ENCODE measurements around the gene NETO2. TPM values are rescaled to one million over a fixed set of nuclear protein-coding genes. Genes with fewer than 3 reads are reported as not detected.

NETO2 gene
- total and polyA plus RNA-seq, 9 of the 15 experiments (the other 6 are each of a cell fraction or from before 2014, with no cell fraction given) = 4.1 to 37.0 (median 22.2) TPM

DNA sequence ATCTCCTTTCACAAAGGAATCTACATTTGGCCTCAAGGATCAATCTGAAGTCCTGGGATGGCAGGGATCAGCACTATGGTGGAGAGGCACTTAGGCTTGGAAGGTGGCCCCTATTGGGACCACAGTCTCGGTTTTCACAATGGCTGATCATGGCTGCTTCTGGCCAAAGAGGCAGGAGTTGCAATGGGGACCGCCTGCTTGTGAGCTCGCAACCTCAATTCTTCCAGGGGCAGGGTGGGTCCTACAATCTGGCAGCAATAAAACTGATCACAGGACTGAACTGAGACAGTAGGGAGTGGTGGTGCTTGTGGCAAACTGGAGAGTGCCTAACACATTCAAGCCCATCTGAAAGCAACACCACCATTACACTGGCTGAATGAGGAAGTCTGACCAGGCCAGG lies 83.1 kb downstream of the NETO2 start:
- WGBS (ENCODE audit: insufficient coverage, low coverage, missing lambda C conversion rate) = 4% methylated on average over 3 of the region's 3 CpGs
- H3K9me1 ChIP-seq (ENCODE audit: control insufficient read depth, insufficient read depth, low read length) = no peaks in the 10 kb centered on the region
- BruUV-seq (replicated peaks) = no TSS peak
- H3K79me2 ChIP-seq (ENCODE audit: control insufficient read depth, insufficient read depth, low read length) = no peaks in the 10 kb centered on the region
- no peak overlapping the region for H3K4me3 ChIP-seq
- POLR2A ChIA-PET = interaction anchor here (0.5 to 1.2 kb wide), 4 partner anchors 13 to 81 kb away, joined by 3 to 4 read pairs (median 3); no protein-coding TSS in a partner anchor
- H3K4me1 ChIP-seq (replicated peaks in 1 of 2; ENCODE audit: control insufficient read depth in 2 of 2, insufficient read depth in 2 of 2, low read length in 2 of 2) = peaks cover 0 to 1% of the 10 kb centered on the region in 2 experiments; a peak in 1 of 5 replicates
- H3K9ac ChIP-seq (ENCODE audit: insufficient read depth in 1 of 2, low read depth in 2 of 2, low read length in 2 of 2) = no peak overlapping the region
- FAIRE-seq (no peak), ATAC-seq (no peak; the same call in 2 of the 3 replicates), DNase-seq (ENCODE audit: extremely low read depth in 1 of 4, low spot score in 3 of 4) (no peak)
- H3K36me3 ChIP-seq (ENCODE audit: control insufficient read depth, insufficient read depth, low read length) = no peaks in the 10 kb centered on the region
- H3K27ac ChIP-seq (ENCODE audit: extremely low read depth, low read depth, low read length) = no peak overlapping the region
- H3K9me3 ChIP-seq (replicated peaks; ENCODE audit: control insufficient read depth, insufficient read depth, low read depth, low read length) = no peaks in the 10 kb centered on the region
- H3K4me2 ChIP-seq (ENCODE audit: insufficient read depth, low read length) = no peak overlapping the region
- no peaks in the 10 kb centered on the region for H4K20me1 ChIP-seq (replicated peaks; ENCODE audit: control insufficient read depth, insufficient read depth, low read length)
- TF ChIP-seq OTX1 (CRISPR knock-in tag; IDR thresholded peaks at IDR 0.05) (no peak), ZNF239 (CRISPR knock-in tag; IDR thresholded peaks at IDR 0.05) (no peak), FOXK1 (CRISPR knock-in tag; IDR thresholded peaks at IDR 0.05; ENCODE audit: borderline replicate concordance) (no peak), JUNB (CRISPR knock-in tag; conservative IDR thresholded peaks at IDR 0.05) (no peak), WHSC1 (IDR thresholded peaks at IDR 0.05; ENCODE audit: low read length) (no peak), GABPB2 (CRISPR knock-in tag; conservative IDR thresholded peaks at IDR 0.05) (no peak), GATA2 (CRISPR knock-in tag; IDR thresholded peaks at IDR 0.05) (no peak), EP400 (IDR thresholded peaks at IDR 0.05) (no peak)
- TF ChIP-seq, protein P1, sequence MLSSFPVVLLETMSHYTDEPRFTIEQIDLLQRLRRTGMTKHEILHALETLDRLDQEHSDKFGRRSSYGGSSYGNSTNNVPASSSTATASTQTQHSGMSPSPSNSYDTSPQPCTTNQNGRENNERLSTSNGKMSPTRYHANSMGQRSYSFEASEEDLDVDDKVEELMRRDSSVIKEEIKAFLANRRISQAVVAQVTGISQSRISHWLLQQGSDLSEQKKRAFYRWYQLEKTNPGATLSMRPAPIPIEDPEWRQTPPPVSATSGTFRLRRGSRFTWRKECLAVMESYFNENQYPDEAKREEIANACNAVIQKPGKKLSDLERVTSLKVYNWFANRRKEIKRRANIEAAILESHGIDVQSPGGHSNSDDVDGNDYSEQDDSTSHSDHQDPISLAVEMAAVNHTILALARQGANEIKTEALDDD (IDR thresholded peaks at IDR 0.05) = no peak
- TF ChIP-seq, protein P2, sequence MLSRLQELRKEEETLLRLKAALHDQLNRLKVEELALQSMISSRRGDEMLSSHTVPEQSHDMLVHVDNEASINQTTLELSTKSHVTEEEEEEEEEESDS (CRISPR knock-in tag; IDR thresholded peaks at IDR 0.05) = no peak
- TF ChIP-seq, protein P3, sequence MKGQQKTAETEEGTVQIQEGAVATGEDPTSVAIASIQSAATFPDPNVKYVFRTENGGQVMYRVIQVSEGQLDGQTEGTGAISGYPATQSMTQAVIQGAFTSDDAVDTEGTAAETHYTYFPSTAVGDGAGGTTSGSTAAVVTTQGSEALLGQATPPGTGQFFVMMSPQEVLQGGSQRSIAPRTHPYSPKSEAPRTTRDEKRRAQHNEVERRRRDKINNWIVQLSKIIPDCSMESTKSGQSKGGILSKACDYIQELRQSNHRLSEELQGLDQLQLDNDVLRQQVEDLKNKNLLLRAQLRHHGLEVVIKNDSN (CRISPR knock-in tag; IDR thresholded peaks at IDR 0.05) = no peak
- TF ChIP-seq, protein P4, sequence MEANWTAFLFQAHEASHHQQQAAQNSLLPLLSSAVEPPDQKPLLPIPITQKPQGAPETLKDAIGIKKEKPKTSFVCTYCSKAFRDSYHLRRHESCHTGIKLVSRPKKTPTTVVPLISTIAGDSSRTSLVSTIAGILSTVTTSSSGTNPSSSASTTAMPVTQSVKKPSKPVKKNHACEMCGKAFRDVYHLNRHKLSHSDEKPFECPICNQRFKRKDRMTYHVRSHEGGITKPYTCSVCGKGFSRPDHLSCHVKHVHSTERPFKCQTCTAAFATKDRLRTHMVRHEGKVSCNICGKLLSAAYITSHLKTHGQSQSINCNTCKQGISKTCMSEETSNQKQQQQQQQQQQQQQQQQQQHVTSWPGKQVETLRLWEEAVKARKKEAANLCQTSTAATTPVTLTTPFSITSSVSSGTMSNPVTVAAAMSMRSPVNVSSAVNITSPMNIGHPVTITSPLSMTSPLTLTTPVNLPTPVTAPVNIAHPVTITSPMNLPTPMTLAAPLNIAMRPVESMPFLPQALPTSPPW (CRISPR knock-in tag; IDR thresholded peaks at IDR 0.05) = no peak
- CTCF ChIA-PET (ENCODE audit: low intra/inter-chr PET ratio) = no interaction called here
- intact Hi-C loops (cut with micrococcal nuclease) = no loop called here
- H2AFZ ChIP-seq (ENCODE audit: low read depth, low read length) = no peak overlapping the region
- H3K27me3 ChIP-seq (ENCODE audit: control insufficient read depth in 2 of 2, insufficient read depth in 2 of 2, low read length in 2 of 2) = peaks cover 22 to 46% of the 10 kb centered on the region in 2 experiments; a peak in 4 of 5 replicates
- in situ Hi-C loops (cut with MboI) = no loop called here
